DMS 273 treated with DMSO at 0.1 percent for 48 hours (cell line): ENCODE measurements around the gene PLEKHG1.
A peak's percentile ranks its signal among the peaks of the same experiment; 100 is the strongest.

Experiments used
- DNase-seq: peaks from one replicate; lab custom pipeline; 2025; lab: John Stamatoyannopoulos, UW

Gene PLEKHG1

GRCh38 chr6:150599199-150600009, at the start of gene PLEKHG1:
TSS of gene PLEKHG1 (plus strand) at chr6:150599885. CDS start at chr6:150733682, 133,797 bp downstream.
- no peak for DNase-seq

- DNase-seq: no peak
Measured at GRCh38 chr6:150550244-150550643, 49.4 kb upstream of the PLEKHG1 start.

- no peak for DNase-seq
Measured at GRCh38 chr6:150557043-150557599, 42.6 kb upstream of the PLEKHG1 start.

GRCh38 chr6:150560004-150560883, 39.4 kb upstream of the PLEKHG1 start:
- DNase-seq: no peak

GRCh38 chr6:150560884-150561219, 38.8 kb upstream of the PLEKHG1 start:
- no peak for DNase-seq

- no peak for DNase-seq
Measured at GRCh38 chr6:150565945-150566344, 33.7 kb upstream of the PLEKHG1 start.

GRCh38 chr6:150566486-150566885, 33.2 kb upstream of the PLEKHG1 start:
- no peak for DNase-seq

- DNase-seq: no peak
Measured at GRCh38 chr6:150567380-150567779, 32.3 kb upstream of the PLEKHG1 start.

- DNase-seq: peak; percentile 13
Measured at GRCh38 chr6:150567823-150568383, 31.8 kb upstream of the PLEKHG1 start.

- DNase-seq: no peak
Measured at GRCh38 chr6:150568560-150568959, 31.1 kb upstream of the PLEKHG1 start.

- no peak for DNase-seq
Measured at GRCh38 chr6:150569161-150569560, 30.5 kb upstream of the PLEKHG1 start.

GRCh38 chr6:150573041-150573681, 26.5 kb upstream of the PLEKHG1 start:
- DNase-seq: no peak

- DNase-seq: no peak
Measured at GRCh38 chr6:150575836-150576235, 23.8 kb upstream of the PLEKHG1 start.

GRCh38 chr6:150576651-150577226, 22.9 kb upstream of the PLEKHG1 start:
- DNase-seq: no peak

- no peak for DNase-seq
Measured at GRCh38 chr6:150579611-150580010, 20.1 kb upstream of the PLEKHG1 start.

- DNase-seq: no peak
Measured at GRCh38 chr6:150580489-150580888, 19.2 kb upstream of the PLEKHG1 start.

GRCh38 chr6:150584065-150584464, 15.6 kb upstream of the PLEKHG1 start:
- no peak for DNase-seq

- DNase-seq: no peak
Measured at GRCh38 chr6:150584596-150584995, 15.1 kb upstream of the PLEKHG1 start.

- DNase-seq: no peak
Measured at GRCh38 chr6:150586850-150587359, 12.8 kb upstream of the PLEKHG1 start.

- DNase-seq: no peak
Measured at GRCh38 chr6:150587637-150588036, 12.0 kb upstream of the PLEKHG1 start.

GRCh38 chr6:150588888-150589499, 10.7 kb upstream of the PLEKHG1 start:
- no peak for DNase-seq
